K562 (cell line): ENCODE data around the gene PDE4A. TPM values are rescaled to one million over a fixed set of nuclear protein-coding genes. Genes with fewer than 3 reads are reported as not detected.

ENCODE experiments used
- AFF4 ChIP-seq: sonication (generic); formaldehyde crosslinking; IDR thresholded peaks from 2 replicates; pipeline ENCODE4 v1.8.0; 2023; ENCODE audit warnings: mild to moderate bottlenecking, missing genetic modification reagents
- GTF3C2 ChIP-seq: IDR thresholded peaks from 3 replicates; pipeline ENCODE4 v1.6.1; 2011; ENCODE audit warnings: borderline replicate concordance, mild to moderate bottlenecking, moderate library complexity; ENCODE audit not compliant: insufficient read length; ENCODE audit errors: extremely low read depth
- HNRNPL ChIP-seq: fragments of 200-400 bp; formaldehyde crosslinking; IDR thresholded peaks from 2 replicates; pipeline ENCODE4 v1.6.1; 2017; ENCODE audit warnings: low read depth, mild to moderate bottlenecking, low read length
- HOMEZ ChIP-seq: fragments of 250-450 bp; sonication (Bioruptor Pico); IDR thresholded peaks from 2 replicates; pipeline ENCODE4 v1.4.0; 2020; ENCODE audit warnings: mild to moderate bottlenecking, moderate library complexity
- KDM5B ChIP-seq: fragments of 200-600 bp; sonication (generic); IDR thresholded peaks from 2 replicates; pipeline ENCODE4 v1.6.1; 2012; ENCODE audit warnings: low read depth, mild to moderate bottlenecking, moderate library complexity, low read length, control low read depth, inconsistent platforms; ENCODE audit not compliant: insufficient replicate concordance
- MCM3 ChIP-seq: fragments of 450-650 bp; IDR thresholded peaks from 2 replicates; pipeline ENCODE4 v1.6.1; 2016
- MIER1 ChIP-seq: fragments of 450-650 bp; IDR thresholded peaks from 2 replicates; pipeline ENCODE4 v1.6.1; 2016; ENCODE audit warnings: antibody characterized with exemption, mild to moderate bottlenecking, low read depth
- RBBP5 ChIP-seq: fragments of 200-600 bp; sonication (generic); IDR thresholded peaks from 2 replicates; pipeline ENCODE4 v1.6.1; 2012; ENCODE audit warnings: borderline replicate concordance, mild to moderate bottlenecking, low read length, control low read depth, inconsistent platforms; ENCODE audit not compliant: insufficient read depth, poor library complexity, severe bottlenecking
- SRSF7 ChIP-seq: fragments of 200-400 bp; formaldehyde crosslinking; optimal IDR thresholded peaks from 2 replicates; pipeline ENCODE3; 2017; ENCODE audit warnings: mild to moderate bottlenecking, low read depth, low read length
- TAF1 ChIP-seq: IDR thresholded peaks from 2 replicates; pipeline ENCODE4 v1.6.1; 2011; ENCODE audit warnings: mild to moderate bottlenecking, low read length, moderate library complexity; ENCODE audit not compliant: insufficient read depth, control insufficient read depth, severe bottlenecking; ENCODE audit errors: extremely low read depth
- ZKSCAN3 ChIP-seq: fragments of 250-450 bp; sonication (Bioruptor Pico); IDR thresholded peaks from 2 replicates; pipeline ENCODE4 v1.4.0; 2020
- ZNF140 ChIP-seq: fragments of 250-450 bp; sonication (Bioruptor Pico); IDR thresholded peaks from 2 replicates; pipeline ENCODE4 v1.8.0; 2021; ENCODE audit warnings: moderate library complexity, mild to moderate bottlenecking, inconsistent platforms
- ZNF609 ChIP-seq: sonication (generic); formaldehyde crosslinking; IDR thresholded peaks from 2 replicates; pipeline ENCODE4 v1.8.1; 2023; ENCODE audit warnings: missing genetic modification reagents, mild to moderate bottlenecking, borderline replicate concordance
- polyA plus RNA-seq, 8 experiments: library from polyadenylated mRNA; depleted of rRNA in 4 of 8; stranded (reverse) in 5 of 8; unstranded in 3 of 8; fragments of >200 nt; fragmentation: Nextera tagmentation in 2 of 8; fragmentation: Illumina TruSeq in 1 of 8; extraction: Ambion mirVana in 2 of 8; extraction: Trizol in 1 of 8; gene quantifications; 2 replicates each; pipeline versions ENCODE4 v1.2.1 to v1.2.3, GENCODE V29; 2011 to 2014; ENCODE audit warnings: inconsistent platforms in 1 of 8, missing spikeins in 1 of 8
- total RNA-seq, 7 experiments: library from RNA; depleted of rRNA in 6 of 7; stranded (reverse); fragments of >200 nt in 6 of 7; fragmentation: Illumina TruSeq in 2 of 7; extraction: Trizol in 2 of 7; gene quantifications; 2 replicates each; pipeline versions ENCODE4 v1.2.1 to v1.2.3, GENCODE V29; 2011 to 2021; ENCODE audit warnings: low replicate concordance in 1 of 7

PDE4A gene
- total and polyA plus RNA-seq, 9 of the 15 experiments (the other 6 are each of a cell fraction or from before 2014, with no cell fraction given): 0.66 to 26.9 (median 4.6) TPM

GRCh38 chr19:10418485-10419199, 1.7 kb upstream of the PDE4A start (continued):
- TF ChIP-seq ZNF609 (no peak), GTF3C2 (no peak), ZNF140 (CRISPR knock-in tag) (no peak), SRSF7 (no peak), TAF1 (peak; percentile 68), ZKSCAN3 (CRISPR knock-in tag) (no peak), HNRNPL (no peak), KDM5B (no peak), MIER1 (no peak), HOMEZ (no peak), MCM3 (no peak), AFF4 (CRISPR knock-in tag) (0 out of 2 replicates have a peak, but pooled peaks have one; percentile 57), RBBP5 (no peak)
